ENCODE measurements around the gene IRF1. TPM values are rescaled to one million over a fixed set of nuclear protein-coding genes. Genes with fewer than 3 reads are reported as not detected.

IRF1 gene
- total and polyA plus RNA-seq, 2 experiments from 2014 or later = 5.7 to 6.0 TPM

GRCh38 chr5:132483101-132483500, 7.5 kb downstream of the IRF1 start:
- DNase-seq (ENCODE audit: low read depth in 1 of 2, low spot score in 1 of 2) = no peak
- Histone ChIP-seq H3K4me3 (no peak overlapping the region), H3K9me3 (ENCODE audit: low read depth) (no peaks in the 10 kb centered on the region), H3K27me3 (no peaks in the 10 kb centered on the region), H3K4me1 (ENCODE audit: low read depth) (no peaks in the 10 kb centered on the region), H3K36me3 (no peaks in the 10 kb centered on the region), H3K27ac (no peak overlapping the region)
- TF ChIP-seq, protein P1, sequence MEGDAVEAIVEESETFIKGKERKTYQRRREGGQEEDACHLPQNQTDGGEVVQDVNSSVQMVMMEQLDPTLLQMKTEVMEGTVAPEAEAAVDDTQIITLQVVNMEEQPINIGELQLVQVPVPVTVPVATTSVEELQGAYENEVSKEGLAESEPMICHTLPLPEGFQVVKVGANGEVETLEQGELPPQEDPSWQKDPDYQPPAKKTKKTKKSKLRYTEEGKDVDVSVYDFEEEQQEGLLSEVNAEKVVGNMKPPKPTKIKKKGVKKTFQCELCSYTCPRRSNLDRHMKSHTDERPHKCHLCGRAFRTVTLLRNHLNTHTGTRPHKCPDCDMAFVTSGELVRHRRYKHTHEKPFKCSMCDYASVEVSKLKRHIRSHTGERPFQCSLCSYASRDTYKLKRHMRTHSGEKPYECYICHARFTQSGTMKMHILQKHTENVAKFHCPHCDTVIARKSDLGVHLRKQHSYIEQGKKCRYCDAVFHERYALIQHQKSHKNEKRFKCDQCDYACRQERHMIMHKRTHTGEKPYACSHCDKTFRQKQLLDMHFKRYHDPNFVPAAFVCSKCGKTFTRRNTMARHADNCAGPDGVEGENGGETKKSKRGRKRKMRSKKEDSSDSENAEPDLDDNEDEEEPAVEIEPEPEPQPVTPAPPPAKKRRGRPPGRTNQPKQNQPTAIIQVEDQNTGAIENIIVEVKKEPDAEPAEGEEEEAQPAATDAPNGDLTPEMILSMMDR (IDR thresholded peaks at IDR 0.05; ENCODE audit: low read depth, low read length) = no peak

DNA sequence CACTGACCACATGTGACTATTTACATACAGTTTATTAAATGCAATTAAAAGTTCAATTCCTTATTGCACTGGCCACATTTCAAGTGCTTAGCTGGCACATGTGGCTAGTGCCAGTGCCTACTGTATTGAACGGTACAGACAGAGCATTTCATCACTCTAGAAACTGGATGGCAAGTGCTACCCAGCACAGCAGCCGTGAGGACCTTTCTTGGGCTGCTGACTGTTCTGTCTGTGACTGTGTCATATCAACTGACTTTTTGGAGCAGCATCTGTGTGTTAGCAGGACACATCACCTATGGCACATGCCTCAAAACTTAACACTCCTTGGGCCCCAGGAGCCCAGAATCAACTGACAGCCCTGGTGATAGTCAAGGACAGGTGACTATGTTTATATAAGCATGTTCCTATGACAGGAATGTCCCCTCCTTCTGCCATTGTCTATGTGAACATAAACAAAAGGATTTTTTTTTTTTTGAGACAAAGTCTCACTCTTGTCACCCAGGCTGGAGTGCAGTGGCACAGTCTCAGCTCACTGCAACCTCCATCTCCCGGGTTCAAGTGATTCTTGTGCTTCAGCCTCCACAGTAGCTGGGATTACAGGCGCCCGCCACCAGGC, 8.9 kb downstream of the IRF1 start:
- H3K27me3 ChIP-seq = no peaks in the 10 kb centered on the region
- no peak for DNase-seq (ENCODE audit: low read depth in 1 of 2, low spot score in 1 of 2)
- H3K4me3 ChIP-seq = no peak overlapping the region
- peaks cover 6% of the 10 kb centered on the region for H3K4me1 ChIP-seq (ENCODE audit: low read depth)
- TF ChIP-seq, protein P1 (IDR thresholded peaks at IDR 0.05; ENCODE audit: low read depth, low read length) = no peak
- no peaks in the 10 kb centered on the region for H3K9me3 ChIP-seq (ENCODE audit: low read depth)
- H3K27ac ChIP-seq = no peak overlapping the region
- H3K36me3 ChIP-seq = no peaks in the 10 kb centered on the region

- peaks cover 6% of the 10 kb centered on the region for H3K4me1 ChIP-seq (ENCODE audit: low read depth)
- TF ChIP-seq, protein P1 (IDR thresholded peaks at IDR 0.05; ENCODE audit: low read depth, low read length) = no peak
These were observed 9.5 kb downstream of the IRF1 start for GRCh38 chr5:132480893-132481595.

GRCh38 chr5:132480546-132480892, 10.1 kb downstream of the IRF1 start:
- DNase-seq (ENCODE audit: low read depth in 1 of 2, low spot score in 1 of 2) = no peak
- TF ChIP-seq, protein P1 (IDR thresholded peaks at IDR 0.05; ENCODE audit: low read depth, low read length) = no peak
- H3K27me3 ChIP-seq = no peaks in the 10 kb centered on the region
- no peaks in the 10 kb centered on the region for H3K9me3 ChIP-seq (ENCODE audit: low read depth)
- H3K4me3 ChIP-seq = no peak overlapping the region
- H3K4me1 ChIP-seq (ENCODE audit: low read depth) = peaks cover 6% of the 10 kb centered on the region
- no peak overlapping the region for H3K27ac ChIP-seq
- no peaks in the 10 kb centered on the region for H3K36me3 ChIP-seq

More at GRCh38 chr5:132480893-132481595, 9.5 kb downstream of the IRF1 start:
- no peak for DNase-seq (ENCODE audit: low read depth in 1 of 2, low spot score in 1 of 2)
- H3K27ac ChIP-seq = no peak overlapping the region
- H3K36me3 ChIP-seq = no peaks in the 10 kb centered on the region
- H3K9me3 ChIP-seq (ENCODE audit: low read depth) = no peaks in the 10 kb centered on the region
- no peak overlapping the region for H3K4me3 ChIP-seq
- H3K27me3 ChIP-seq = no peaks in the 10 kb centered on the region

GRCh38 chr5:132480042-132480441, 10.5 kb downstream of the IRF1 start:
- H3K4me3 ChIP-seq = no peak overlapping the region
- no peak overlapping the region for H3K27ac ChIP-seq
- H3K36me3 ChIP-seq = no peaks in the 10 kb centered on the region
- no peaks in the 10 kb centered on the region for H3K27me3 ChIP-seq
- H3K4me1 ChIP-seq (ENCODE audit: low read depth) = peaks cover 6% of the 10 kb centered on the region
- no peak for DNase-seq (ENCODE audit: low read depth in 1 of 2, low spot score in 1 of 2)
- H3K9me3 ChIP-seq (ENCODE audit: low read depth) = no peaks in the 10 kb centered on the region
- TF ChIP-seq, protein P1 (IDR thresholded peaks at IDR 0.05; ENCODE audit: low read depth, low read length) = no peak
